HEK293 (cell line): ENCODE data around the gene STAB1.

Source experiments
- CTCF ChIA-PET: fragments of 350-600 bp; formaldehyde crosslinking; extraction: SDS; loops from one replicate; lab custom pipeline; 2021; ENCODE audit warnings: antibody characterized with exemption; lab: Yijun Ruan, JAX
- POLR2A ChIA-PET: fragments of 300-600 bp; formaldehyde crosslinking; extraction: SDS; loops from one replicate; lab custom pipeline; 2020; ENCODE audit warnings: antibody characterized with exemption, inconsistent platforms; lab: Yijun Ruan, JAX
- H3K27ac ChIP-seq: fragments of 200-500 bp; sonication (Bioruptor generic); 2 replicates; pipeline ENCODE4 v1.5.1; 2014; ENCODE audit warnings: low read depth, low read length, control low read depth, inconsistent platforms; ENCODE audit errors: extremely low read depth
- H3K36me3 ChIP-seq, 2 experiments: fragments of 200-500 bp in 1 of 2; sonication (Bioruptor generic) in 1 of 2; 1 replicate in 1 of 2; 2 replicates in 1 of 2; pipeline ENCODE4 v1.5.1; 2014 to 2017; ENCODE audit warnings: inconsistent platforms in 2 of 2, low read length in 2 of 2; ENCODE audit not compliant: control insufficient read depth in 2 of 2, insufficient read depth in 1 of 2
- H3K4me1 ChIP-seq: fragments of 200-500 bp; sonication (Bioruptor generic); 2 replicates; pipeline ENCODE4 v1.5.1; 2014; ENCODE audit warnings: mild to moderate bottlenecking, low read length, inconsistent platforms; ENCODE audit not compliant: control insufficient read depth, insufficient read depth
- H3K4me3 ChIP-seq: 2 replicates; pipeline ENCODE4 v1.5.1; 2011; ENCODE audit warnings: low read depth, mild to moderate bottlenecking, control low read depth, low read length, moderate library complexity
- H3K9me3 ChIP-seq: fragments of 200-500 bp; sonication (Bioruptor generic); 2 replicates; pipeline ENCODE4 v1.5.1; 2014; ENCODE audit warnings: low read depth, low read length, inconsistent platforms; ENCODE audit not compliant: control insufficient read depth, insufficient read depth
- KLF10 ChIP-seq: fragments of 450-650 bp; IDR thresholded peaks from 2 replicates; pipeline ENCODE4 v1.5.1; 2018; ENCODE audit warnings: missing biosample characterization, mild to moderate bottlenecking, missing genetic modification characterization
- KLF16 ChIP-seq: fragments of 450-650 bp; formaldehyde crosslinking; IDR thresholded peaks from 2 replicates; pipeline ENCODE4 v1.5.1; 2017; ENCODE audit warnings: missing biosample characterization, missing genetic modification characterization
- MEIS1 ChIP-seq: sonication (generic); formaldehyde crosslinking; IDR thresholded peaks from 2 replicates; pipeline ENCODE4 v1.8.1; 2022; ENCODE audit warnings: missing genetic modification reagents, mild to moderate bottlenecking, borderline replicate concordance
- PATZ1 ChIP-seq: fragments of 450-650 bp; formaldehyde crosslinking; IDR thresholded peaks from 2 replicates; pipeline ENCODE4 v1.5.1; 2016; ENCODE audit warnings: missing biosample characterization, missing genetic modification characterization
- SCRT1 ChIP-seq: fragments of 450-650 bp; formaldehyde crosslinking; IDR thresholded peaks from 2 replicates; pipeline ENCODE4 v1.5.1; 2016; ENCODE audit warnings: missing biosample characterization, missing genetic modification characterization, borderline replicate concordance
- SCRT2 ChIP-seq: fragments of 450-650 bp; formaldehyde crosslinking; IDR thresholded peaks from 2 replicates; pipeline ENCODE4 v1.5.1; 2016; ENCODE audit warnings: missing biosample characterization, missing genetic modification characterization
- YY2 ChIP-seq: fragments of 450-650 bp; formaldehyde crosslinking; IDR thresholded peaks from 2 replicates; pipeline ENCODE4 v1.5.1; 2016; ENCODE audit warnings: missing biosample characterization, missing genetic modification characterization
- ZBTB26 ChIP-seq: fragments of 450-650 bp; formaldehyde crosslinking; optimal IDR thresholded peaks from 2 replicates; pipeline ENCODE3; 2016; ENCODE audit warnings: missing biosample characterization, mild to moderate bottlenecking, missing genetic modification characterization
- ZIC2 ChIP-seq: fragments of 450-650 bp; formaldehyde crosslinking; IDR thresholded peaks from 2 replicates; pipeline ENCODE4 v1.5.1; 2016; ENCODE audit warnings: missing biosample characterization, missing genetic modification characterization
- ZNF121 ChIP-seq: fragments of 450-650 bp; formaldehyde crosslinking; IDR thresholded peaks from 2 replicates; pipeline ENCODE4 v1.5.1; 2016; ENCODE audit warnings: missing biosample characterization, missing genetic modification characterization
- ZNF175 ChIP-seq: fragments of 450-650 bp; formaldehyde crosslinking; IDR thresholded peaks from 2 replicates; pipeline ENCODE4 v1.5.1; 2016; ENCODE audit warnings: missing biosample characterization, missing genetic modification characterization
- ZNF214 ChIP-seq: fragments of 450-650 bp; formaldehyde crosslinking; IDR thresholded peaks from 2 replicates; pipeline ENCODE4 v1.5.1; 2017; ENCODE audit warnings: missing biosample characterization, mild to moderate bottlenecking, missing genetic modification characterization, borderline replicate concordance
- ZNF664 ChIP-seq: fragments of 450-650 bp; formaldehyde crosslinking; IDR thresholded peaks from 2 replicates; pipeline ENCODE4 v1.5.1; 2016; ENCODE audit warnings: missing biosample characterization, missing genetic modification characterization
- TF ChIP-seq, protein P1 (sequence below): fragments of 450-650 bp; formaldehyde crosslinking; IDR thresholded peaks from 2 replicates; pipeline ENCODE4 v1.5.1; 2016; ENCODE audit warnings: missing biosample characterization, missing genetic modification characterization
- TF ChIP-seq, protein P2 (sequence below): fragments of 450-650 bp; formaldehyde crosslinking; IDR thresholded peaks from 2 replicates; pipeline ENCODE4; 2016; ENCODE audit warnings: missing biosample characterization, missing genetic modification characterization

STAB1 gene

DNA sequence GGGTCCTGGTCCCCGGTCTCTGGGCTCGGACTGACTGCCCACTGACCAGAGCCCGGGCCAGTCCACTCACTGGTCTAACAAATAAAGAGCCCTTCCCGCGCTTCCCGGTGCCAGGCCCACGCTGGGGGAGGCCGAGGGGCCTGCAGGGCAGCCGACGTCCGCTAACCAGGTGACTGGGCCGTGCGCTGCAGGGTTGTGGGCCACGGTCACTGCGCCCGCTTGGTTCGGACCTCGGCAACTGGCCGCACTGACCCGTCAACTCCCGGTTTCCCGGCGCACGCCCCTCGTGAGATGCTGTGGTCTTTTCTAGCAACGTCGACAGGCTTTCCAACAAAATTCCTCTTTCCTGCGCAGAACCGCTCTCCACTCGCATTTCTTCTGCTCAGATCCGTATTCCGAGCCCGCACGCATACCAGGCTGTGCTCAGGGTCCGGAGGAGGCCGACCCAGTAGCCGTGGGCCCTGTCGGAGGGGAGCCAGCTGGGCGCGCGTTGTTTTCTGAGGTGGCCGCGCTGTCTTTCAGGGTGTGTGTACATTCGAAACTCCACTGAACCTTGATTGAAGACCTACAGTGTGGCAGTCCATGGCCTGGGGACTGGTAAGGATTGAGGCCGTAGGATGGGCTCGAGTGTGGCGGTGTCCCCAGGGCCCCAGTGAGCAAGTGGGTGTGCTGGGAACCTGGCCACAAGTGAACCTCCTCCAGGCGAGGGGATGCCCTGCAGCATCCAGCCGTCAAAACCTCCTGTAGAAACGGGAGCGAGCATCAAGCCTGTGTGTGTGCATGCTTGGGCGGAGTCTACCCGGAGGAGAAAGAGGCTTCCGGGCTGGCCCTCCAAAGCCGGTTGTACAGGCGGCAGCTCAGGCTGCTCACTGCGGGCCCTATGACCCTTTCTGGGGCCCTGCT is 39.4 kb downstream of the STAB1 start (continued):
- no peak for TF ChIP-seq ZNF214 (tag by site-specific recombination)
- TF ChIP-seq, protein P1, sequence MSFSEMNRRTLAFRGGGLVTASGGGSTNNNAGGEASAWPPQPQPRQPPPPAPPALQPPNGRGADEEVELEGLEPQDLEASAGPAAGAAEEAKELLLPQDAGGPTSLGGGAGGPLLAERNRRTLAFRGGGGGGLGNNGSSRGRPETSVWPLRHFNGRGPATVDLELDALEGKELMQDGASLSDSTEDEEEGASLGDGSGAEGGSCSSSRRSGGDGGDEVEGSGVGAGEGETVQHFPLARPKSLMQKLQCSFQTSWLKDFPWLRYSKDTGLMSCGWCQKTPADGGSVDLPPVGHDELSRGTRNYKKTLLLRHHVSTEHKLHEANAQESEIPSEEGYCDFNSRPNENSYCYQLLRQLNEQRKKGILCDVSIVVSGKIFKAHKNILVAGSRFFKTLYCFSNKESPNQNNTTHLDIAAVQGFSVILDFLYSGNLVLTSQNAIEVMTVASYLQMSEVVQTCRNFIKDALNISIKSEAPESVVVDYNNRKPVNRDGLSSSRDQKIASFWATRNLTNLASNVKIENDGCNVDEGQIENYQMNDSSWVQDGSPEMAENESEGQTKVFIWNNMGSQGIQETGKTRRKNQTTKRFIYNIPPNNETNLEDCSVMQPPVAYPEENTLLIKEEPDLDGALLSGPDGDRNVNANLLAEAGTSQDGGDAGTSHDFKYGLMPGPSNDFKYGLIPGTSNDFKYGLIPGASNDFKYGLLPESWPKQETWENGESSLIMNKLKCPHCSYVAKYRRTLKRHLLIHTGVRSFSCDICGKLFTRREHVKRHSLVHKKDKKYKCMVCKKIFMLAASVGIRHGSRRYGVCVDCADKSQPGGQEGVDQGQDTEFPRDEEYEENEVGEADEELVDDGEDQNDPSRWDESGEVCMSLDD (tag by site-specific recombination): no peak; the same call in 1 of the 2 replicates

- CTCF ChIA-PET: no interaction called here
- H3K36me3 ChIP-seq: peaks cover 0 to 37% of the 10 kb centered on the region in 2 experiments; a peak in 1 of 3 replicates
- H3K9me3 ChIP-seq: no peaks in the 10 kb centered on the region
- TF ChIP-seq ZNF121 (peak; percentile 68; the same call in 1 of the 2 replicates), SCRT1 (tag by site-specific recombination) (0 out of 2 replicates have a peak, but pooled peaks have one; percentile 29), ZNF175 (tag by site-specific recombination) (no peak), ZNF664 (tag by site-specific recombination) (no peak), SCRT2 (tag by site-specific recombination) (peak; percentile 82)
- TF ChIP-seq, all 188 proteins: peak for 3
- no peak overlapping the region for H3K27ac ChIP-seq
- no peak overlapping the region for H3K4me3 ChIP-seq
- POLR2A ChIA-PET: interaction anchor here (0.6 to 1.1 kb wide), 15 partner anchors 9 to 480 kb away, joined by 3 to 8 read pairs (median 4); partner anchors contain the start of genes DUSP7, GNL3, NEK4 and PBRM1
- peaks cover 4% of the 10 kb centered on the region; the same call in 1 of the 2 replicates for H3K4me1 ChIP-seq
Observed at GRCh38 chr3:52535411-52536111, 40.4 kb downstream of the STAB1 start.

- peaks cover 0 to 37% of the 10 kb centered on the region in 2 experiments; a peak in 1 of 3 replicates for H3K36me3 ChIP-seq
- peaks cover 4% of the 10 kb centered on the region; the same call in 1 of the 2 replicates for H3K4me1 ChIP-seq
- H3K4me3 ChIP-seq: no peak overlapping the region
- H3K27ac ChIP-seq: no peak overlapping the region
- CTCF ChIA-PET: no interaction called here
- POLR2A ChIA-PET: interaction anchor here (0.5 to 1.1 kb wide), 16 partner anchors 9 to 480 kb away, joined by 3 to 8 read pairs (median 4); partner anchors contain the start of genes DUSP7, GNL3, NEK4 and PBRM1
- no peaks in the 10 kb centered on the region for H3K9me3 ChIP-seq
- TF ChIP-seq, protein P1 (tag by site-specific recombination): no peak
- 0 out of 2 replicates have a peak, but pooled peaks have one; percentile 0 for TF ChIP-seq SCRT2 (tag by site-specific recombination)
- peak; percentile 73 for TF ChIP-seq KLF10 (tag by site-specific recombination)
- no peak for TF ChIP-seq ZBTB26
- TF ChIP-seq PATZ1: 0 out of 2 replicates have a peak, but pooled peaks have one; percentile 53
- 0 out of 2 replicates have a peak, but pooled peaks have one; percentile 28 for TF ChIP-seq YY2 (tag by site-specific recombination)
- no peak for TF ChIP-seq MEIS1 (CRISPR knock-in tag)
- no peak for TF ChIP-seq KLF16 (tag by site-specific recombination)
- TF ChIP-seq, protein P2, sequence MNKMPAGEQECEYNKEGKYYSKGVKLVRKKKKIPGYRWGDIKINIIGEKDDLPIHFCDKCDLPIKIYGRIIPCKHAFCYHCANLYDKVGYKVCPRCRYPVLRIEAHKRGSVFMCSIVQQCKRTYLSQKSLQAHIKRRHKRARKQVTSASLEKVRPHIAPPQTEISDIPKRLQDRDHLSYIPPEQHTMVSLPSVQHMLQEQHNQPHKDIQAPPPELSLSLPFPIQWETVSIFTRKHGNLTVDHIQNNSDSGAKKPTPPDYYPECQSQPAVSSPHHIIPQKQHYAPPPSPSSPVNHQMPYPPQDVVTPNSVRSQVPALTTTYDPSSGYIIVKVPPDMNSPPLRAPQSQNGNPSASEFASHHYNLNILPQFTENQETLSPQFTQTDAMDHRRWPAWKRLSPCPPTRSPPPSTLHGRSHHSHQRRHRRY: no peak
- TF ChIP-seq ZIC2 (tag by site-specific recombination): 0 out of 2 replicates have a peak, but pooled peaks have one; percentile 15
Observed at GRCh38 chr3:52536112-52536368, 40.9 kb downstream of the STAB1 start.
